Stimulated activated CD8-positive, alpha-beta memory T cell treated with anti-CD3 and anti-CD28 coated beads, Interleukin-2, amount 100 ng/mL, for 48 hours (primary cell): ENCODE measurements around the gene EGF.
A peak's percentile ranks its signal among the peaks of the same experiment; 100 is the strongest.
"Not testable (repeated sequence)": the region's sequence is repeated elsewhere in the genome, so short reads cannot be mapped to it uniquely, and the experiment has no call there.

Experiments
- DNase-seq, 2 donors: peaks; one replicate each; pipeline ENCODE4 v3.0.0-alpha.2; 2020; ENCODE audit warnings: low read depth in 2 of 2

EGF gene

GRCh38 chr4:109914322-109914721, 1.6 kb downstream of the EGF start:
- DNase-seq: no peak

GRCh38 chr4:109915385-109916026, 2.8 kb downstream of the EGF start:
- DNase-seq: no peak

- DNase-seq: no peak
Measured at GRCh38 chr4:109916027-109916409, 3.3 kb downstream of the EGF start.

- no peak for DNase-seq
Measured at GRCh38 chr4:109921384-109921808, 8.7 kb downstream of the EGF start.

GRCh38 chr4:109925396-109925795, 12.7 kb downstream of the EGF start:
- no peak for DNase-seq

GRCh38 chr4:109928327-109929045, 15.8 kb downstream of the EGF start:
- no peak for DNase-seq

- DNase-seq: no peak
Measured at GRCh38 chr4:109930464-109930863, 17.8 kb downstream of the EGF start.

GRCh38 chr4:109930872-109931271, 18.2 kb downstream of the EGF start:
- no peak for DNase-seq

GRCh38 chr4:109931318-109931717, 18.6 kb downstream of the EGF start:
- no peak for DNase-seq

GRCh38 chr4:109937352-109937751, 24.7 kb downstream of the EGF start:
- not testable (repeated sequence) for DNase-seq

- DNase-seq: no peak
Measured at GRCh38 chr4:109939190-109939589, 26.5 kb downstream of the EGF start.

- no peak for DNase-seq
Measured at GRCh38 chr4:109942292-109942926, 29.7 kb downstream of the EGF start.

GRCh38 chr4:109943745-109944144, 31.1 kb downstream of the EGF start:
- no peak for DNase-seq

GRCh38 chr4:109944591-109944990, 31.9 kb downstream of the EGF start:
- DNase-seq: no peak

- peak; percentile 14 to 34 for DNase-seq
Measured at GRCh38 chr4:109945056-109945455, 32.4 kb downstream of the EGF start.

GRCh38 chr4:109946120-109946519, 33.4 kb downstream of the EGF start:
- no peak for DNase-seq

- DNase-seq: no peak
Measured at GRCh38 chr4:109947457-109947856, 34.8 kb downstream of the EGF start.

- no peak for DNase-seq
Measured at GRCh38 chr4:109947918-109948317, 35.2 kb downstream of the EGF start.

GRCh38 chr4:109949099-109949718, 36.5 kb downstream of the EGF start:
- DNase-seq: not testable (repeated sequence)

- no peak for DNase-seq
Measured at GRCh38 chr4:109952612-109953011, 39.9 kb downstream of the EGF start.

- DNase-seq: no peak
Measured at GRCh38 chr4:109953556-109953955, 40.9 kb downstream of the EGF start.

GRCh38 chr4:109955146-109955545, 42.5 kb downstream of the EGF start:
- DNase-seq: no peak

GRCh38 chr4:109957227-109957626, 44.5 kb downstream of the EGF start:
- no peak for DNase-seq
